ENCODE data around the gene NRBF2.
"Not testable (repeated sequence)": the region's sequence is repeated elsewhere in the genome, so short reads cannot be mapped to it uniquely, and the experiment has no call there.

Gene NRBF2

GRCh38 chr10:63133056-63133820 lies at the start of gene NRBF2:
TSS of gene NRBF2 (plus strand) at chr10:63133328. CDS start at chr10:63133471, 143 bp downstream.
- DNase-seq (ENCODE audit: low spot score) = peak; percentile 93

DNA sequence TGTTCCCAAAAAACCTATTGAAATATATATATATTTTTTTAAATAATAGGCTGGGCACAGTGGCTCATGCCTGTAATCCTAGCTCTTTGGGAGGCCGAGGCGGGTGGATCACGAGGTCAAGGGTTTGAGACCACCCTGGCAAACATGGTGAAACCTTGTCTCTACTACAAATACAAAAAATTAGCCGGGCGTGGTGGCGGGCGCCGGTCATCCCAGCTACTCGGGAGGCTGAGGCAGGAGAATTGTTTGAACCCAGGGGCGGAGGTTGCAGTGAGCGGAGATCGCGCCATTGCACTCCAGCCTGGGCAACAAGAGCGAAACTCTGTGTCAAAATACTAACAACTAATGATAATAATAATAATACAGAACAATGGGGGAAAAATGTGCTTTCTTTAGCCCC lies 49.7 kb upstream of the NRBF2 start:
- DNase-seq (ENCODE audit: low spot score) = not testable (repeated sequence)

DNA sequence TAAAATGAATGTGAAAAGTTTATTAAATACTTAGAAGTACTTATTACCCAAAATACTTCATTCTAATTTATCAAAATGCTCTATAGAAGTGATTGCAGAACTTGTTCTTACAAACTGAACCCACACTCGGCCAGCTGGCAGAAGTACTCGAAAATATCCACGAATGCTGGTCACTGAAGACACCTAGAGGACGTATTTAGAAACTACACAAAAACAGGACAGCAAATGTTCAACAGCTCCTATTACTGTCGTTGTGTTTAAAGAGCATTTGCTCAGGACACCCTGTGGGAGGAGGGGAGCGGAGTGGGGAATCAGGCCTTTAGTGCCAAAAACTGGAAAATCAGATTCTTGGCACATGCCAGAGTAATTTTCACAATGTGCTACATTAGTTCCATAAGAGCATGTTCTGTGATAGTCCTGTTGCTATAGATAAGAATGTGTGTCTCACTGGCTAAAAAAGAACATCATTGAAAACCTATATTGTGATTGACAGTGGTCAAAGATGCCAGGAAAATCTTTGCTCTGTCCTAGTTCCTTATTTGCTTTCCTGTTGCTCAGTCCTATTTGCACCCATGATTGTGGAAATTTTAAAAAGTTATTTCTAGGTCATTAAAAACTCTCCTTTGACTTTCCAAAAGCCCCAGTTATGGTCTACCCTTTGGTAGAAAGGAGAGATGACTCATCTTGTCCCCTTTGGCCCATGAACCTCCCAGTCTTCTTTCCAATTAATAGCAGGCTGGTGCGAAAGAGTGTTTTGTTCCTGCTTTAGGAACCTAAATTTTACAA lies 49.0 kb upstream of the NRBF2 start:
- peak; percentile 92 for DNase-seq (ENCODE audit: low spot score)

- no peak for DNase-seq (ENCODE audit: low spot score)
Observed at GRCh38 chr10:63084690-63085382, 48.3 kb upstream of the NRBF2 start.

GRCh38 chr10:63093227-63093626 lies 39.9 kb upstream of the NRBF2 start:
- no peak for DNase-seq (ENCODE audit: low spot score)

- DNase-seq (ENCODE audit: low spot score) = no peak
Observed at GRCh38 chr10:63094405-63094804, 38.7 kb upstream of the NRBF2 start.

DNA sequence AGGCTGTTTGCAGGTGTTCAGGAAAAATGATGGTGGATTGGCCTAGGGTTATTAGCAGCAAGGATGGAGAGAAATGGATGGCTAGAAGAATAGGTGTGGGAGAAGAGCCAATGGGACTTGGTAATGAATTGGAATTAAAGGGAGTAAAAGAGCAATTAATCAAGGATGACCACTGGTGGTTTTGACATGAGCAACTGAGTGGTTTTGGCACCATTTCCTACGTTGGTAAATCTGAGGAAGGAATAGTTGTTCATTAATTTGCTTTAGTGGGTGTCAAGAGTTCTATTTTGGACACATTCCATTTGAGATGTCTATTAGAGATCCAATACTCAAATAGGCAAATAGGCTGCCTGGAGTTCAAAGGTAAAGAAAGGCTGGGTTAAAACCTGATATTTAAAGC lies 38.2 kb upstream of the NRBF2 start:
- DNase-seq (ENCODE audit: low spot score) = no peak

DNA sequence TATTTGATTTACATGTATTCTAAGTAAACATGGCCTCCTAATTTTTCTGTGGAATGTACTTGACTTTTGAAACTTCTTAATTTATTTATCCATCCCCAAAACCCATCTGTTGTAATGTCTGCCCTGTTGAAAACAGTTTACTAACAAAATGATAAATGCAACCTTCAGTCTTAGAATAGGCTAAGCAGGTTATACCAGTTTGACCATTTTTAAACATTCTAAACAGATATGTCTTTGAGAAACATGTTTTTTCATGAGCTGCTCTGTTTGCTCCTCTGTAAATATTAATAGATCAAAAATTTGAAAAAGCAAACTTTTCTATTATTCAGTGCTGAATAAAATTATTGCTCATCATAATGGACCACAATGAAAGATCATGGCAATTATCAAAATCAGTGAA lies 33.4 kb upstream of the NRBF2 start:
- DNase-seq (ENCODE audit: low spot score) = no peak

- DNase-seq (ENCODE audit: low spot score) = not testable (repeated sequence)
Observed at GRCh38 chr10:63101091-63101490, 32.0 kb upstream of the NRBF2 start.

GRCh38 chr10:63102279-63102883 lies 30.7 kb upstream of the NRBF2 start:
- not testable (repeated sequence) for DNase-seq (ENCODE audit: low spot score)

DNA sequence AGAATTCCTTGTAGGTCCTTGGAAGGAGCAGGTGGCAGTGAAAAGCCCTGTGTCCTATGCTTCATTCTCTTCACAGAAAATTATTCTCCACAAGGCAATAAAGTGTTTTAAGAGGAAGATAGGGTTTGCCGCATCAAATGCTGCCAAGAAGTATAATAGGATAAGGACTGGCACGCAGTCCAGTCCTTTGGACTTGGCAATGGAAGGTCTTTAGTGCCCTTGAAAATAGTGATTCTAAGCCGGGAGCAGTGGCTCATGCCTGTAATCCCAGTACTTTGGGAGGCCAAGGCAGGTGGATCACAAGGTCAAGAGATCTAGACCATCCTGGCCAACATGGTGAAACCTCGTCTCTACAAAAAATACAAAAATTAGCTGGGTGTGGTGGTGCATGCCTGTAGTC lies 29.9 kb upstream of the NRBF2 start:
- not testable (repeated sequence) for DNase-seq (ENCODE audit: low spot score)

- no peak for DNase-seq (ENCODE audit: low spot score)
Observed at GRCh38 chr10:63103971-63104409, 29.1 kb upstream of the NRBF2 start.

DNA sequence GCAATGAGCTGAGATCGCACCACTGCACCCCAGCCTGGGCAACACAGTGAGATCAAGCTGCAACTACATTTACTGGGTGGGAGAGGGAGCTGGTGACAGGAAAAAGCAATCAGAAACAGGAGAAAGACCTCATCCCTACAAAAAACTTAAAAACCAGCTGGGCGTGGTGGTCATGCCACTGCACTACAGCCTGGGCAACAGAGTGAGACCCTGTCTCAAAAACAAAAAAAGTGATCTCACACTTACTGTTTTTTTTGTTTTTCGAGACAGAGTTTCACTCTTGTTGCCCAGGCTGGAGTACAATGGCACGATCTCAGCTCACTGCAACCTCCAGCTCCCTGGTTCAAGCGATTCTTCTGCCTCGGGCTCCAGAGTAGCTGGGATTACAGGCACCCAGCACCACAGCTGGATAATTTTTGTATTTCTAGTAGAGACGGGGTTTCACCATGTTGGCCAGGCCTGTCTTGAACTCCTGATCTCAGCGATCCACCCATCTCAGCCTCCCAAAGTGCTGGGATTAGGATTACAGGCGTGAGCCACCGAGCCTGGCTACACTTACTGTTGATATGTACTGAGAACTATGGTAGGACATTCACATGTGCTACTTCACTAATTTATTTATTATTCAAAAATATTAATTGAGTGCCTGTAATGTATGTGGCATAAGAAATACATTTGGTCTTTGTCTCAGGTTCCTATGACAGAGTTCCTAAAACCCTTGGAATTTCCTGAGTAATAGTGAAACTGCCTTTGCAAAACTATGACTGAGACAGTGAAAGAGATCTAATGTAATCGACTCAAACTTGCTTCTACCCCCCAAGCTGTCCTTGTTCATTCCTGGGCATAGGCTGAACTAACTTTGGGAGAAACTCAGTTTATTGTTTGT lies 27.7 kb upstream of the NRBF2 start:
- DNase-seq (ENCODE audit: low spot score) = no peak

- DNase-seq (ENCODE audit: low spot score) = peak; percentile 78
Observed at GRCh38 chr10:63106111-63106755, 26.9 kb upstream of the NRBF2 start.

GRCh38 chr10:63107943-63108437 lies 25.1 kb upstream of the NRBF2 start:
- DNase-seq (ENCODE audit: low spot score) = no peak

DNA sequence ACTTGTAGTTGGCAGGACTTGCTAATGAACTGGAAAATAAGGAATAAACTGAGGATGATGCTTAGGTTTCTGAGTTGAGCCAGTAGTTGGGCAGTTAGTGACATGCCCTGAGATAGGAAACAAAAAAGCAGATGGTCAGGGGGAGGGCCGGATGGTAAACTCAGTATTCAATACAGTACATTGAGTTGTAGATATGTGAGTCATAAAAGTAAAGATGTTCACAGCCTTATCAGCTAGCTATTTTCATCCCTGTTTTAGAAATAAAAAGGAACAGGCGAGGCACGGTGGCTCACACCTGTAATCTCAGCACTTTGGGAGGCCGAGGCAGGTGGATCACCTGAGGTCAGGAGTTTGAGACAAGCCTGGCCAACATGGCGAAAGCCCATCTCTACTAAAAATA lies 22.2 kb upstream of the NRBF2 start:
- DNase-seq (ENCODE audit: low spot score) = no peak

- DNase-seq (ENCODE audit: low spot score) = no peak
Observed at GRCh38 chr10:63114031-63114814, 18.9 kb upstream of the NRBF2 start.

GRCh38 chr10:63115732-63116383 lies 17.3 kb upstream of the NRBF2 start:
- DNase-seq (ENCODE audit: low spot score) = peak; percentile 92

GRCh38 chr10:63116452-63117072 lies 16.6 kb upstream of the NRBF2 start:
- no peak for DNase-seq (ENCODE audit: low spot score)
